Erythroblast (primary cell): ENCODE results near the gene CTRB1.

Source experiments
- GATA1 ChIP-seq: IDR thresholded peaks from 2 replicates; pipeline ENCODE4 v1.6.1; 2011; ENCODE audit warnings: low read depth, mild to moderate bottlenecking, control low read depth, low read length, moderate library complexity
- POLR2A ChIP-seq: IDR thresholded peaks from 2 replicates; pipeline ENCODE4 v1.6.1; 2011; ENCODE audit warnings: mild to moderate bottlenecking, low read length

GRCh38 chr16:75179208-75179607 is 39.6 kb upstream of the CTRB1 start:
- TF ChIP-seq POLR2A: no peak
- TF ChIP-seq GATA1: no peak
